ENCODE measurements around the gene TBX2. TPM values are rescaled to one million over a fixed set of nuclear protein-coding genes. Genes with fewer than 3 reads are reported as not detected.

The TBX2 gene
- total and polyA plus RNA-seq, 2 of the 13 experiments (the other 11 are each of a cell fraction or from before 2014, with no cell fraction given): 2.8 to 15.3 TPM

GRCh38 chr17:61409301-61410112 lies 9.9 kb downstream of the TBX2 start (continued):
- TF ChIP-seq ELF3 (CRISPR knock-in tag; IDR thresholded peaks at IDR 0.05) (no peak), ZBTB10 (CRISPR knock-in tag; IDR thresholded peaks at IDR 0.05; ENCODE audit: borderline replicate concordance) (peak; percentile 82; the same call in 1 of the 2 replicates), AGO1 (IDR thresholded peaks at IDR 0.05; ENCODE audit: low read depth, low read length, poor library complexity, severe bottlenecking) (peak; percentile 97), SAP130 (CRISPR knock-in tag; IDR thresholded peaks at IDR 0.05; ENCODE audit: low read depth) (no peak), FOXP1 (IDR thresholded peaks at IDR 0.05) (no peak), FOXP1 (CRISPR knock-in tag; IDR thresholded peaks at IDR 0.05) (no peak), MAX (IDR thresholded peaks at IDR 0.05) (peak; percentile 50; the same call in 1 of the 2 replicates), SNAI1 (CRISPR knock-in tag; IDR thresholded peaks at IDR 0.05; ENCODE audit: borderline replicate concordance) (no peak), MYNN (CRISPR knock-in tag; IDR thresholded peaks at IDR 0.05; ENCODE audit: low read depth) (no peak), MIXL1 (CRISPR knock-in tag; IDR thresholded peaks at IDR 0.05) (no peak), HNRNPLL (IDR thresholded peaks at IDR 0.05; ENCODE audit: low read depth, low read length, poor library complexity, severe bottlenecking) (peak; percentile 70), FOXC1 (CRISPR knock-in tag; IDR thresholded peaks at IDR 0.05; ENCODE audit: borderline replicate concordance) (no peak), MTA1 (CRISPR knock-in tag; IDR thresholded peaks at IDR 0.05; ENCODE audit: borderline replicate concordance) (no peak), PHF21A (CRISPR knock-in tag; IDR thresholded peaks at IDR 0.05) (no peak), CENPT (CRISPR knock-in tag; IDR thresholded peaks at IDR 0.05; ENCODE audit: low read depth) (no peak), HMGXB3 (CRISPR knock-in tag; IDR thresholded peaks at IDR 0.05; ENCODE audit: borderline replicate concordance) (no peak), ZBTB20 (CRISPR knock-in tag; IDR thresholded peaks at IDR 0.05; ENCODE audit: borderline replicate concordance, low read depth) (no peak), ONECUT2 (CRISPR knock-in tag; IDR thresholded peaks at IDR 0.05) (no peak), MYPOP (CRISPR knock-in tag; IDR thresholded peaks at IDR 0.05) (0 out of 2 replicates have a peak, but pooled peaks have one; percentile 31), ZBTB42 (CRISPR knock-in tag; IDR thresholded peaks at IDR 0.05) (no peak), NFYB (CRISPR knock-in tag; IDR thresholded peaks at IDR 0.05) (no peak), TRIM24 (CRISPR knock-in tag; IDR thresholded peaks at IDR 0.05) (no peak), ZNF652 (CRISPR knock-in tag; IDR thresholded peaks at IDR 0.05; ENCODE audit: borderline replicate concordance, low read depth) (no peak)
